ENCODE data around the gene GALM.

The GALM gene

DNA sequence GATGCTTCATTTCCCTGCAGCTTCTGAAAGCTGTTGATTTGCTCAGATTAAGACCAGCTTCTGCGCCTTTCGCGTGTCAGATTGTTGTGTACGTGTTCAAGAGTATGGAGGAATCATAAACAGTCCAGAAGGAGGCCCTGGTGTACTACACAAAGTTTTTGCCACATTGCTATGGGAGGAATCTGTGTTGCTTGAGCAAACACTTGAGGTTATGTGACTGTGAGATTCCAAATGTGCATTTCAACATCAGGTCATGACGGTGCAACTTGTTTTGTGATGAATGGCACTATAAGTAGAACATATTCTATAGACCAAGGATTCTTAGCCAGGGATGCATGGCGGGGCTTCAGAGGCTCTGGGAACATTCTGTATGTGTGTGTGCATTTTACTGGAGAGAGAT, 50.3 kb downstream of the GALM start:
- H3K27me3 ChIP-seq (ENCODE audit: control insufficient read depth, low read length), result no peaks in the 10 kb centered on the region
- TF ChIP-seq EZH2phosphoT487 (IDR thresholded peaks at IDR 0.05; ENCODE audit: borderline replicate concordance, low read length), result no peak
- TF ChIP-seq, protein P1, sequence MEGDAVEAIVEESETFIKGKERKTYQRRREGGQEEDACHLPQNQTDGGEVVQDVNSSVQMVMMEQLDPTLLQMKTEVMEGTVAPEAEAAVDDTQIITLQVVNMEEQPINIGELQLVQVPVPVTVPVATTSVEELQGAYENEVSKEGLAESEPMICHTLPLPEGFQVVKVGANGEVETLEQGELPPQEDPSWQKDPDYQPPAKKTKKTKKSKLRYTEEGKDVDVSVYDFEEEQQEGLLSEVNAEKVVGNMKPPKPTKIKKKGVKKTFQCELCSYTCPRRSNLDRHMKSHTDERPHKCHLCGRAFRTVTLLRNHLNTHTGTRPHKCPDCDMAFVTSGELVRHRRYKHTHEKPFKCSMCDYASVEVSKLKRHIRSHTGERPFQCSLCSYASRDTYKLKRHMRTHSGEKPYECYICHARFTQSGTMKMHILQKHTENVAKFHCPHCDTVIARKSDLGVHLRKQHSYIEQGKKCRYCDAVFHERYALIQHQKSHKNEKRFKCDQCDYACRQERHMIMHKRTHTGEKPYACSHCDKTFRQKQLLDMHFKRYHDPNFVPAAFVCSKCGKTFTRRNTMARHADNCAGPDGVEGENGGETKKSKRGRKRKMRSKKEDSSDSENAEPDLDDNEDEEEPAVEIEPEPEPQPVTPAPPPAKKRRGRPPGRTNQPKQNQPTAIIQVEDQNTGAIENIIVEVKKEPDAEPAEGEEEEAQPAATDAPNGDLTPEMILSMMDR (IDR thresholded peaks at IDR 0.05; ENCODE audit: low read depth, low read length, poor library complexity, severe bottlenecking), result no peak
- no peaks in the 10 kb centered on the region for H3K9me3 ChIP-seq (ENCODE audit: control insufficient read depth, insufficient read depth, low read length)
- no peak overlapping the region for H3K4me2 ChIP-seq (ENCODE audit: low read length)
- H3K79me2 ChIP-seq (ENCODE audit: control insufficient read depth, low read length), result no peaks in the 10 kb centered on the region
- H3K4me1 ChIP-seq (ENCODE audit: control insufficient read depth, low read length), result peaks cover 10% of the 10 kb centered on the region
- H3K36me3 ChIP-seq (ENCODE audit: control insufficient read depth, low read length), result no peaks in the 10 kb centered on the region
- peaks cover 5% of the 10 kb centered on the region for H3F3A ChIP-seq (ENCODE audit: control insufficient read depth, insufficient read depth)
- no peak overlapping the region for H3K27ac ChIP-seq (ENCODE audit: low read depth, low read length)
- no peaks in the 10 kb centered on the region for H3K9me2 ChIP-seq (replicated peaks; ENCODE audit: control insufficient read depth, low read length)
- no peak overlapping the region for H3K4me3 ChIP-seq (ENCODE audit: low read length)
- no peaks in the 10 kb centered on the region for H4K20me1 ChIP-seq (ENCODE audit: control insufficient read depth, insufficient read depth, low read depth, low read length)

DNA sequence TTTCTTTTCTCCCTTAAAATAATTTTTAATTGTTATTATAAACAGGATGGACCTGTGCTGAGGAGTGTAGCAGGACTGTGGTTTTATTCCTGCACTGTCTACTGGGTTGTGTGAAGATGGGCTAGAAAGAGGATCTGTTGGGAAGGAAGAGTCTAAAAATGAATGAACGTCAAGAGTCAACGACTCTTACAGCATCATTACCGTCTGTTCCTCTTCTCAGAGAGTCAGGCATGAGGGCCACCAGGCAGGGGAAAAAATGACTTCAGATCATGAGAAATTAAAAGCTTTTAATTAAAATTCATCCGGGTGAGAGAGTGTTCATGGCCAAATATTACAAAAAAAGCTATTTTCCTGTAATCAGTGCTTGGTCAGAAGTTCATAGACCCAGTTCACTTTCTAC, 52.7 kb downstream of the GALM start:
- no peak overlapping the region for H3K27ac ChIP-seq (ENCODE audit: low read depth, low read length)
- no peaks in the 10 kb centered on the region for H4K20me1 ChIP-seq (ENCODE audit: control insufficient read depth, insufficient read depth, low read depth, low read length)
- H3K9me2 ChIP-seq (replicated peaks; ENCODE audit: control insufficient read depth, low read length), result no peaks in the 10 kb centered on the region
- peaks cover 27% of the 10 kb centered on the region for H3K4me1 ChIP-seq (ENCODE audit: control insufficient read depth, low read length)
- peaks cover 11% of the 10 kb centered on the region for H3F3A ChIP-seq (ENCODE audit: control insufficient read depth, insufficient read depth)
- TF ChIP-seq EZH2phosphoT487 (IDR thresholded peaks at IDR 0.05; ENCODE audit: borderline replicate concordance, low read length), result no peak
- TF ChIP-seq, protein P1 (IDR thresholded peaks at IDR 0.05; ENCODE audit: low read depth, low read length, poor library complexity, severe bottlenecking), result no peak
- H3K4me2 ChIP-seq (ENCODE audit: low read length), result no peak overlapping the region
- H3K4me3 ChIP-seq (ENCODE audit: low read length), result no peak overlapping the region
- H3K79me2 ChIP-seq (ENCODE audit: control insufficient read depth, low read length), result no peaks in the 10 kb centered on the region
- no peaks in the 10 kb centered on the region for H3K9me3 ChIP-seq (ENCODE audit: control insufficient read depth, insufficient read depth, low read length)
- no peaks in the 10 kb centered on the region for H3K36me3 ChIP-seq (ENCODE audit: control insufficient read depth, low read length)
- peaks cover 12% of the 10 kb centered on the region for H3K27me3 ChIP-seq (ENCODE audit: control insufficient read depth, low read length)

DNA sequence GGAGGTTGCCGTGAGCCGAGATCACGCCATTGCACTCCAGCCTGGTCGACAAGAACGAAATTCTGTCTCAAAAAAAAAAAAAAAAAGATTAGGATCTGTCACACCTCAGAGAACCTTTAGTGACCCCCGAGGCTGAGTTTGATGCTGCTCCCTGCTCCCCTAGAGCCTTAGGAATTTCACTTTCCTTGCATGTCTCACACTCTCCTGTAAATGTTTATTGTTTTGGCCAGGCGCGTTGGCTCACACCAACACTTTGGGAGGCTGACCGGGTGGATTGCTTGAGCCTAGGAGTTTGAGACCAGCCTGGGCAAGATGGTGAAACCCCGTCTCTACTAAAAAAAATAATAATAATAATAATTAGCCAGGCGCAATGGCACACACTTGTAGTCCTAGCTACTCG, 53.8 kb downstream of the GALM start:
- no peak overlapping the region for H3K4me2 ChIP-seq (ENCODE audit: low read length)
- H3K9me3 ChIP-seq (ENCODE audit: control insufficient read depth, insufficient read depth, low read length), result no peaks in the 10 kb centered on the region
- TF ChIP-seq, protein P1 (IDR thresholded peaks at IDR 0.05; ENCODE audit: low read depth, low read length, poor library complexity, severe bottlenecking), result no peak
- no peak for TF ChIP-seq EZH2phosphoT487 (IDR thresholded peaks at IDR 0.05; ENCODE audit: borderline replicate concordance, low read length)
- H3K36me3 ChIP-seq (ENCODE audit: control insufficient read depth, low read length), result no peaks in the 10 kb centered on the region
- no peaks in the 10 kb centered on the region for H3K79me2 ChIP-seq (ENCODE audit: control insufficient read depth, low read length)
- H3K4me1 ChIP-seq (ENCODE audit: control insufficient read depth, low read length), result peaks cover 27% of the 10 kb centered on the region
- no peak overlapping the region for H3K4me3 ChIP-seq (ENCODE audit: low read length)
- H3K27me3 ChIP-seq (ENCODE audit: control insufficient read depth, low read length), result peaks cover 17% of the 10 kb centered on the region
- H3K27ac ChIP-seq (ENCODE audit: low read depth, low read length), result no peak overlapping the region
- H3F3A ChIP-seq (ENCODE audit: control insufficient read depth, insufficient read depth), result peaks cover 11% of the 10 kb centered on the region
- H4K20me1 ChIP-seq (ENCODE audit: control insufficient read depth, insufficient read depth, low read depth, low read length), result no peaks in the 10 kb centered on the region
- H3K9me2 ChIP-seq (replicated peaks; ENCODE audit: control insufficient read depth, low read length), result no peaks in the 10 kb centered on the region
